GM18499 (cell line): ENCODE measurements around the gene PHACTR3.

Experiments used
- ATAC-seq: cut with Tn5 transposase; IDR thresholded peaks from one replicate; pipeline ENCODE4 v1.9.1; 2021; ENCODE audit warnings: moderate number of reproducible peaks; ENCODE audit not compliant: insufficient read depth, unreplicated experiment

Gene PHACTR3

DNA sequence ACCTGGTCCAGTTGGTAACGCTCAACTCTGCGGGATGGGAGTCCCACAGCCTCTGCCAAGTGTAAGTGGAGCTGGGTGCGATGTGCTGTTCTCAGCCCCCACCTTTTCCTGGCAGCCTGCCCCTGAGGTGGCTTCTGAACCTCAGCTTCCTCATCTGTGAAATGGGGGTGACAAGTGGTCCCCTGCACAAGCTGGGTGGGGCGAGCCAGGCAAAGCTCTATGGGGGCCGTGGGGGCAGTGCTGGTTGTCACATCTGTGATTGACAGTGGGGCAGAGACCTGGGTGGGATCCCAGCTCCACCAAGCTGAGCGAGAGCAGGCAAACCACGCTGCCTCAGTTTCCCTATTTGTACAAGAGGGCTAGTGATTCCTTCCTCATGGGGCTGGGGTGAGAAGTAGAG, 166.5 kb downstream of the PHACTR3 start:
- no peak for ATAC-seq

DNA sequence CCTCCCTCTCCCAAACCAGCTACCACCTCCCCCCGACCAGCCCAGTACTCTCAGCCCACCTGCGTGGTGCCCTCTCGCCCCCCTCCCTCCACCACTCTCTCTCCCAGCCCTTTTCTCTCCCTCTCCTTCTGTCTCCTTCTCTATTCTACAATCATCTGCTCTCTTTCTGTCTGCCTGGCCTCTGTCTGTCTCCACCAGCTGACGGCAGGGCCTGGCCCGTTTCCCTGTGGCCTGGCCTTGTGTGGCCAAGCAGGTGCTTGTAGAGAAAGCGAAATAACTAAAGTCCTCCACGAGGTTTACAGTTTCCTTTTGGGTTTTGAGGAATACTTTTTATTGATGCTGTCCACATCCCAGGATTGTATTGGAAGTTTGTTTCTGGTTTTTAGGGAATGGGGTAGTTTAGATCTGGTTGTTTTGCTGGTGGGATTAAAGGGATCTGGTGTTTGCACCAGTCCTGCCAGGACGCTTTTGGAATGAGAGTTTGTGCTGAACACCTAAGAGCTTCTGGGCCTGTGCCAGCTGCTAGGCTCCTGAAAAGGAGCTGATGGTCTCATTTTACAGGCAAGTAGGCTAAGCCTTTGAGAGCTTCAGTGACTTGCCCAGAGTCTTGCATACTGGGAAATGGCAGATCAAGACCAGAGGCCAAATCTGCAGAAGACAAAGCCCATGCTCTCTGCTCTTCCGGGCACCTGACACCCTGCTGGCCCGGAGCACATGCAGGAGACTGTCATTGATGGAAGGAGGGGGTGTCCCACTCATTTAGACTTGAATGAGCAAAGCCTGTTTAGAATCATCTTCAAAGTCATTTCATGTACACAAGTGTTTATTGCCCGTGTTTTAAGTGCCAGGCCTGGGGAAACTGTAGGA, 167.4 kb downstream of the PHACTR3 start:
- ATAC-seq, result no peak

- ATAC-seq, result no peak
Observed at GRCh38 chr20:59772373-59772705, 168.0 kb downstream of the PHACTR3 start.

DNA sequence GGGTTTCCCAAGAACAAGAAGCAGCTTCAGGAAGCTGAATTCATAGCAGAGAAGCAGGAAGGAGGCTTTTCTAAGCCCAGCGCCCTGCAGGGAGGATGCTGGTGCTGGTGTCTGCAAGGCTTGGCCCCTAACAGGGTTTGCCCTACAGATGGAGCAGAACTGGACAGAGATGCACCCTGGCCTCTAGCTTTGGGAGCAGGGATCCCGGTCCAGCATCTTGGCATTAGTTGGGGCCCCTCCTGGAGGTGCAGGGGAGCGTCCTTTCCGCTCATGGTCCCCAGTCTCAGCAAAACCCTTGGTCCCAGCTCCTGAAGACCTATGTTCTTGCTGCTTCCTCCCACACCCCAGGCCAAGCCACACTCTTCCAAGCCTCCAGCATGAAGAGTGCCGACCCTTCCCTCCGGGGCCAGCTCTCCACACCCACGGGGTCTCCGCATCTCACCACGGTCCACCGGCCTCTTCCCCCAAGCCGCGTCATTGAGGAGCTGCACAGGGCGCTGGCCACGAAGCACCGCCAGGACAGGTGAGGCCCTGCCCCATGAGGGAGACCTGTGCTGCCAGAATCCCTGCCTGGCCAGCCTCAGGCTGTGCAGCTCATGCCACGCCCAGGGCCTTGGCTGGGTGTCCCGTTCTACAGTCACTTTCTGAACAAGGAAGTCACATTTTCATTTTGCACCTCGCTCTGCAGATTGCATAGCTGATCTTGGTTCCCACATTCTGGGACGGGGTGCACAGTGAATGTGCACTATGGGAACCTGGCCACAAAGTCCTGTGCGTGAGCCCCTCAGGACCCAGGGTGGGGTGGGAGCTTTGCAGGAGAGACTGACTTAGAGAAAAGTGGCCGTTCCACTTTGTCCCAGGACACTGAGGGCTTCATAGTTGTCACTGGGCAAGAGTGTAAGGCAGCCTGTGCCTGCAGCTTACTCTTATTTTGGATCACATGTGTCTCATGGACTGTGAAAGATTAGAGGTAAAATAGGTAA, 168.9 kb downstream of the PHACTR3 start:
- ATAC-seq, result no peak

- no peak for ATAC-seq
Observed at GRCh38 chr20:59774204-59774641, 169.9 kb downstream of the PHACTR3 start.

DNA sequence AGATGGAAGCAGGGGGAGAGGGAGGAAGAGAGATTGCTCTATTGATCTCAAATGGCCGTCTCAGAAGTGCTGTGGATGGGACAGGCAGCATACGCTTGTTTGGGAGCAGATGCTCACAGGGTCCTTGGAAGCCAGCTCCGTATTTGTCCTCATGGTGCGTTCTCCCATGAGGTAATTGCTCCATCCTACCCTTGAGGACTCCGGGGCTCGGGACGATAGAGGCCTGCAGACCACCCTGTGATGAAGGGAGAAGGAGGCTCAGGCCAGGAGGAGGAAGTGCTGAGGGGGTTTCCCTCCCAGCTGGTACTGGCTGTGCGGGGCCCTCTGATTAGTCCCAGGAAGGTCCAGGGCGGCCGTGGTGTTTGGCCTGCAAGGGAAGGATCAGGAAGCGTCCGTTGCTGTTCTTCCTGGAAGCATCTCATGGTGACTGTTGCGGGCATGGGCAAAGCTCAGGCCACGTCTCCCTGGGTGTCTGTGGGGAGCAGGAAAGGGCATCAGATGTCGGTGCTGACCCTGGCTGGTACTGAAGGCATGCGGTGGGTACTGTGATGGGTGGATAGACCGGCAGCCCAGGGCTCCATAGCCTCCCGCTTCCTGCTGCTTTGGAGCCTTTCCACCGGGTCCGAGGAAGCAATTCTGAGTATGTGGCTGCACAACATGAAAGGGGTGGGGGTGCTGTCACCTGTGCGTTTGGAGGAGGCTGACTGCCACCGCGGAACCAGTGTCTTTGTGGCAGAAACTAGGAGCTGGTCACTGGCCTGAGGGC, 170.8 kb downstream of the PHACTR3 start:
- no peak for ATAC-seq

DNA sequence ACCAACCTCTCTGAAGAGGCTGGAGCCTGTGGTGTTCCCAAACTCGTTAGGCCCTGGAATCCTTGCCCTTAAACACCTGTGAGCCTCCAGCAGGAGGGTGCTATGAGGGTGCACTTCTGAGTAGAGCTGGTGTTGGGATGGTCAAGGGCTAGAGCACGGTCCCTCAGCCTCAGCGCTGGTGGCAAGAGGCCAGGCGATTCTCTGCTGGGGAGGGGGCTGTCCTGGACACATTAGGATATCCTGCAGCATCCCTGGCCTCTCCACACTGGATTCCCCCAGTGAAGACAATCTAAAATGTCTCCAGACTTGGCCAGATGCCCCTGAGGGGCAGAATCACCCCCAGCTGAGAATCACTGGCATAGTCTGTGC, 171.3 kb downstream of the PHACTR3 start:
- no peak for ATAC-seq

DNA sequence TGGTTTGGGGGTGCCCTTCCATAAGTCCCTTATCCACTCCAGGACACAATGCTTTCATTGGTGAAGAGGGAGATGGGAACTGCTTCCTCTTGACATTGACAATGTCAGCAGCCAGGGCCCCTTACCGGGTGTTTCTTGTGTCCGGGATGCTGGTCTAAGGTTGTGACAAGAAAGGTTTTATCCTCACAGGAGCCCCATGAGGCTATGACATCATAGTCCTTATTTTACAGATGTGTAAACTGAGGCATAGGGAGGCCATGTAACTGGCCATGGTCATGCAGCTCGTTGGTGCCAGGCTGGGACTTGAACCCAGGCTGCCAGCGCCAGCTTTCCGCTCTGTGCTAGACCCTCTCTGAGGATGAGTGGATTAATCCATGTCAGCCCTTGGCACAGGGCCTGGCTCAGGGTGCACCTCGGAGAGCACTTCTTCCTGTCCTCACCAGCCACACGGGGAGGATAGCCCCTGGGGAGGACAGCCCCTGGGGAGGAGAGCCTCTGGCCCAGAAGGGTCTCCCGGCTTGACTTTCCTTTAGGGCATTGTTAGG, 171.8 kb downstream of the PHACTR3 start:
- ATAC-seq, result no peak

- ATAC-seq, result no peak
Observed at GRCh38 chr20:59776626-59777330, 172.4 kb downstream of the PHACTR3 start.

DNA sequence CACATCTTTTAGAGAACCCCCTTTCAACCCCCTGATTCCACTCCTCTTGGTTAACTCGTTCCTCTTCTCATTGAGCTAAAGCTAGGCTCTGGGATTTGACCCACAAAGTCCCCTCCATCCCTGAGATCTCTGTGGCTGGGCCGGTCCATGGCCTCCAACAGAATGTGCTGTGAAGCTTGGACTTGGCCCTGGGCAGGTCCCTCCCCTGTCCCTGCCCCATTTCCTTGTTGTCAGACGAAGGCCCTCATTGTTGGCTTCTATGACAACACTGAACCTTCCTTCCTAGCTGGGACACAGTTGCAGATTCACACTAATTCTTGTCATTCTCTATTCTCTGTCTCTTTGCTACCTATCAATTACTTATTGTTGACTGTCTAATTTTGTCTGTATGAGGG, 173.0 kb downstream of the PHACTR3 start:
- ATAC-seq, result no peak

DNA sequence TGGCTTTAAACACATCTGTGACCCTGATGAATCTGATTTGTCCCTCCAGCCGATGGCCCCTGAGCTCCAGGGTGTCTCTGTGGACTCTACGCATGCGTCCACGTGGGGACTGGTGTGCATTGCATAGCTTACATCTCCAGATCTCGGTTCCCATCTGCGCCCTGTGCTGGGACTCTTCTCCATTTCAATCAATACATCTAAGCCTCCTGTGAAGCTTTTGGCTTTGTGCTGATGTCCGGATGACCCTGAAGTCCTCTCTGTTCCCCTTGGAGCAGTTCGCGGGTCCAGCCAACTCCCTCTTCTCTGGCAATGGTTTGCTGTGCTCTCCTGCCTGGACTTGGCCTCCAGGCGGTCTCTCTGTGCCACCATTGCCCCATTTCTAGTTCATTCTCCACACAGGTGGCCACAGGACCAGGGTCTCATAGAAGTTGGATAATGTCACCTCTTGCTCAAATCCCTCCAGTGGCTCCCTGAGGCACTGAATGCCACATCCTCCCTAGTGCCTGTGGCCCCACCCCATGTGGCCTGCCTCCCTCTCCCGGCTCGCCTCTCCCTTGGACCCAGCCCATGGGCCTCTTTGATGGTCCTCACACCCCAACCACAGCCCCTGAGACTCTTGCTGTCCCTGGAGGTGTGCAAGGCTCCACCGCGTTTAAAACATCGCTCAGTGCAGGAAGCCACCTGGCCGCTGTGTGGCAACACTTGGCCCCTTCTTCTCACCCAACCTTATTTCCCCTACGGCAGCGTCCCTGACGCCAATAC, 173.7 kb downstream of the PHACTR3 start:
- no peak for ATAC-seq

DNA sequence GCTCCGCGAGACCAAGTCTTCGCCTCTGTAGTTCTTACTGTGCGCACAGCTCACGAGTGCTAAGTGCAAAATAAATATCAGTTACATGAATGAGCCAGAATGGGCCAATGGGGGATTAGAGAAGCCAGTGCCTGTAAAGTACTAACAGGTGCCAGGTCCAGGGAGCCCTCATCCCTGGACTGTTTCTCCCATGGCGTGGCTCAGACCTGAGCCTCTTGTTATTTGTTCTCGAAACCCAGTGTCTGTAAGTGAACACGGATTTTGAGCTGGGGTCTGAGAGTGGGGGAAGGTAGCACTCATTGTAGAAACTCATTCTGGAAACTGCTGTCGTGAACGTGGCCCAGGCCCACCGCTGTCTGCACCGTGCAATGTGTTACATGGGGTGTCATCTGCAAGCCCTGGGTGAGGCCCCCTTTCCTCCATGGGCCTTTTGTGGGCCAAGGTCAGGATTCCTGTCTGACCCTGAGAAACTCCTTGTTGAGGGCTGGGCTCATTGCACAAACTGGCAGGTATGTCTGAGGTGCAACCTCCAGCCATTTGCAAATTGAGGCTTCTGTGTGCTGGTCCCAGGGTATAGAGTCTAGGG, 174.4 kb downstream of the PHACTR3 start:
- ATAC-seq, result no peak

GRCh38 chr20:59779656-59780380, 175.5 kb downstream of the PHACTR3 start:
- no peak for ATAC-seq

DNA sequence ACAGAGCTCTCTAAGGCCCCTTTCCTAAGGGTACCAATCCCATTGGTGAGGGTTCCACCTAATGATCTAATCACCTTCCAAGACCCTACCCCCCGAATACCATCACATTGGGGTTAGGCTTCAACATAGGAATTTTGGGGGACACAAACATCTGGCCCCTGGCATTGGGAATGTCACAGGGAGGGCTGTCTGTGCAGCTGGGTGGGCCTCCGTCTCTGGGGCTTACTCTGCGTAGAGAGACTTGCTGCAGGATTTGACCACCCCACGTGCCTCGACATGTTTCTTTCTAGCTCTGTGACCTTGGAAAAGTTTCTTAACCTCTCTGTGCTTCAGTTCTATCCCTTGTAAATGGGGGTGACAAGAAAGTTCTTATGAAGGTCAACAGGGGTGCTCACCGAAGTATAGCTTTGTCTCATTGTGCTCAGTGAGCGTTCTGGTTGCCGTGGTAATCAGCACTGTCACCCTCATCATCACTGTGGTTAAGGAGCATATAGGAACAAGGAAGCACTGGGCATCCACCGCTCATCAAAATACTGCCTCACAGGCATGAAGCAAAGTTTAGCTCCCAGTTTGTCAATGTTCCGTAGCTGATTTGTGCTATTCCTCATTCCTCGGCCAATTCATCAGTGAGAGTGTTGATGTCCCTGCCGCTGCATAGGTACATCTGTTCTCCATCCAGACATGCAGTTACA, 176.3 kb downstream of the PHACTR3 start:
- no peak for ATAC-seq

DNA sequence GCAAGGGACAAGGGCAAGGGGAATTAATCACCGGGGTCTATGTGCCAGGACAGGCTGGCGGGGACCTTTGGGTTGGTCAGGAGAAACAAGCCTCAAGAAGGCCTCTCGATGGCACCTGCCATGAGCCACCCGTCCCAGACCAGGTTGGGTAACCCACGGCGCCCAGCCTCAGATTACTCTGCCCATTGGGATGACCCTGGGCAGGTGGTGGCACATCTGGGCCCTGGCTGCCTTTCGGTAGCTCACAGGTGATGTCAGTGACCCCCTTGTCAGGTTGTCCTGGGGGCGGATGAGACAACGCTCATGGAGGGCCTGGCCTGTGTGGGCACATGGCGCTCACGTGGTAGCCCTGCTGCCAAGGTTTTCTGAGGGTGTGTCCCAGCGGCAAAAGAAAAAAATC, 176.9 kb downstream of the PHACTR3 start:
- no peak for ATAC-seq

GRCh38 chr20:59782986-59783640, 178.8 kb downstream of the PHACTR3 start:
- no peak for ATAC-seq

DNA sequence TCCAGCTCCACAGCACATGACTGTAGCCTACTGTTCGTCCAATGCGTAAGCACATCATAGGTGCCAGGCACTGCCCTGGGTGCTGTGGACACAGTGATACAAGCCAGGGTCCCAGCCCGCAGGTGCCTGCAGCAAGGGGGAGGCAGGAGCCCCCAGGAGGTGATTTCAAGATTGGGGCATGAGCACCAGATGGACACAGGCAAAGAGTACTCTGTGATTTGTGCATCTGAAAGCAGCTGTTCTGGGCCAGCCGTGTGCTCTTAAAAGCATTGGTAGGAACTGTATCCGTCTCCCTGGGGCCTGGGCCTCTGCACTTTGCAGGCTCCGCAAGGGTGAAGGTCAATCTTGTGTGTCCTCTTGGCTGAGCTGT, 179.3 kb downstream of the PHACTR3 start:
- no peak for ATAC-seq
